GM18505 (cell line): ENCODE results near the gene OR2H2.

ENCODE experiments used
- ATAC-seq: cut with Tn5 transposase; IDR thresholded peaks from one replicate; pipeline ENCODE4 v1.9.1; 2021; ENCODE audit not compliant: unreplicated experiment
- POLR2A ChIP-seq: IDR thresholded peaks from 4 replicates; pipeline ENCODE4 v1.6.1; 2011; ENCODE audit warnings: borderline replicate concordance; ENCODE audit not compliant: insufficient read depth, insufficient read length; ENCODE audit errors: extremely low read depth

OR2H2 gene

DNA sequence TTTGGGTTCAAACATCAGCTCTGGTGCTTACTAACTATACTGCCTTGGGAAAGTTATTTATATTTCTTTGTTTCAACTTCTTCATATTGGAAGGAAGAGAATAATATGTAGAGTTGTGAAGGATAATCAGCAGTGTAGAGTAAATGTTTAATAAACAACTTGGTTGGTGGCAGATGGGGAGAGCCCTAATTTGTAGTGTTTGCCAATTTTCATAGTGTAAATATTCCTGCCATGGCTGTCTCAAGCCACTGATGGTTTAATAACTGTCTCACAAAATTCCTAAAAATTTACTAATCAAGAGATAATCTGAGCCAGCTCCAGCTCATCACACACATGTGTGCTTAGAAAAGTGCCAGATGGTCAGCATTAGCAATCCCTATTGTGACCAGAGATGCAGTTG, at the start of gene OR2H2:
TSS of gene OR2H2 (plus strand) at position 301 of the 400 bp plus-strand sequence. CDS start 2,824 bp downstream, outside the sequence.
- no peak for ATAC-seq
- TF ChIP-seq POLR2A = no peak

DNA sequence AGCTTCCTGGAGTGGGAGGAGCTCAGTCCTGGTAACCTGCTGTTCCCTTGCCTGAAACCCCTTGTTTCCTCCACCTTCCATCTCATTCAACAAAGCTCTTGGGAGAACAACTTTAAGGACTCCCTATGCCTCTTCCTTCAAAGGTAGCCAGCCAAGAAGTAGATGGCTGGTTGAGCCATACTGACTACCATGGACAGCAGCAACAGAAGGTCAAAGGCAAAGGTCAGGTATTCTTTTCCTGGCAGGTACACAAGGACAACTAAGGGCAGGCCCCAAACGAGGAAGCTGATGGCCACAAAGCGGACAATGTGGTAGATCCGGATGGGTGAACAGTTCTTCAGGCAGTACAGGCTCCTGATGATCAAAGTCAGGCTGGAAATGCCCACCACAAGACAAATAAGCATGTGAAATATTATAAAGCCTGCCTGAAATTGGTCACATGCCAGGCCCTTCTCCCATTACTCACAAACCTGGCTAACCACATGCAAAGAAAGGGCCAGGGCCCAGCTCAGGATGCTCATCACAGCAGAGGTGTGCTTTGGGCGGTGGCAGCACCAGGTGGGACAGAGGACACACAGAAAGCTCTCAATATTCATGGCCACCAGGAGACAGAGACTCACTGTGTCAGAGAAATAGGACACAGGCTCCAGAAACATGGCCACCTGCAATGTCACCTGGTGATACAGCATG, 47.1 kb upstream of the OR2H2 start:
- no peak for ATAC-seq
- no peak for TF ChIP-seq POLR2A

DNA sequence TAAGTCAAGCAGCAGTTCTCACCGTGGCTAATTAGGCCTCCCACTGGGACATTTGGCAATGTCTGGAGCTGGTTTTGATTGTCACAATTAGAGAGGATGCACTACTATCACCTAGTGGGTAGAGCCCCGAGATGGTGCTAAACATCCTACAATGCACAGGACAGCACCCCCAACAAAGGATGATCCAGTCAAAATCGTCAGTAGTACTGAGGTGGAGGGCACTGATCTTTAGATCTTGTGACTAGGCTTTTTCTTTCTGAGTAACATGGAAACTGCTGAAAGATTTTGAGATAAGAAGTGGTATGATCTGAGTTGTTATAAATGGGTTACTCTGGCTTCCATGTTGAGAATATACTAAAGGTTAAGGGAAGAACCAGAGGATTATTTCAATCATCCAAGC, 37.3 kb upstream of the OR2H2 start:
- TF ChIP-seq POLR2A = no peak
- no peak for ATAC-seq

DNA sequence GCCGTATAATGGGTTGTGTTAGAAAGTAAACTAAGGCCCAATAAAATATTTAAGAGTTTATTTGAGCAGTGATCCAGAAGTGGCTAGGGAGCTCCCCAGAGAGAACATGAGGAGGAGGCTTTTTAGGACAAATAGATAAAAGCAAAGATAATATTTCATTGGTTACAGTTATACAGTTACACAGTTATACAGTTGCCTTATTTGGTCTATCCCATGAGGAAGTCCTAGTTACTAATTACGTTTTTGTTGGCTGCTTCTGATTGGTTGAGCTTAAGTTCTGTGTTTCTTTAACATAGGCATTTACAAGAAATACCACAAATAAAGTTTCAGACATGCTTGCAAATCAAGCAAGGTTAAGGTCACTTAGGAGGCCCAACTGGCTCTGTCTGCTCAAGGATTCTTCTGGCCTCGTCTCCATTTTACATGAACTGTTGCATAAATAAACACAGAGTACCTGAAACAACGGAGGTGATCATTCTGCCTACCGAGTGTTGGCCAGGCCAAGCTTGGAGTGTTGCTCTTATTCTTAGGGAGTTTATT, 32.3 kb upstream of the OR2H2 start:
- ATAC-seq = peak; percentile 71
- no peak for TF ChIP-seq POLR2A

DNA sequence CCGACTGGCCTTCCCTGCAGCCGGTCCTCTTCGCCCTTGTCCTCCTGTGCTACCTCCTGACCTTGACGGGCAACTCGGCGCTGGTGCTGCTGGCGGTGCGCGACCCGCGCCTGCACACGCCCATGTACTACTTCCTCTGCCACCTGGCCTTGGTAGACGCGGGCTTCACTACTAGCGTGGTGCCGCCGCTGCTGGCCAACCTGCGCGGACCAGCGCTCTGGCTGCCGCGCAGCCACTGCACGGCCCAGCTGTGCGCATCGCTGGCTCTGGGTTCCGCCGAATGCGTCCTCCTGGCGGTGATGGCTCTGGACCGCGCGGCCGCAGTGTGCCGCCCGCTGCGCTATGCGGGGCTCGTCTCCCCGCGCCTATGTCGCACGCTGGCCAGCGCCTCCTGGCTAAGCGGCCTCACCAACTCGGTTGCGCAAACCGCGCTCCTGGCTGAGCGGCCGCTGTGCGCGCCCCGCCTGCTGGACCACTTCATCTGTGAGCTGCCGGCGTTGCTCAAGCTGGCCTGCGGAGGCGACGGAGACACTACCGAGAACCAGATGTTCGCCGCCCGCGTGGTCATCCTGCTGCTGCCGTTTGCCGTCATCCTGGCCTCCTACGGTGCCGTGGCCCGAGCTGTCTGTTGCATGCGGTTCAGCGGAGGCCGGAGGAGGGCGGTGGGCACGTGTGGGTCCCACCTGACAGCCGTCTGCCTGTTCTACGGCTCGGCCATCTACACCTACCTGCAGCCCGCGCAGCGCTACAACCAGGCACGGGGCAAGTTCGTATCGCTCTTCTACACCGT, 31.5 kb upstream of the OR2H2 start:
- TF ChIP-seq POLR2A = no peak
- no peak for ATAC-seq

DNA sequence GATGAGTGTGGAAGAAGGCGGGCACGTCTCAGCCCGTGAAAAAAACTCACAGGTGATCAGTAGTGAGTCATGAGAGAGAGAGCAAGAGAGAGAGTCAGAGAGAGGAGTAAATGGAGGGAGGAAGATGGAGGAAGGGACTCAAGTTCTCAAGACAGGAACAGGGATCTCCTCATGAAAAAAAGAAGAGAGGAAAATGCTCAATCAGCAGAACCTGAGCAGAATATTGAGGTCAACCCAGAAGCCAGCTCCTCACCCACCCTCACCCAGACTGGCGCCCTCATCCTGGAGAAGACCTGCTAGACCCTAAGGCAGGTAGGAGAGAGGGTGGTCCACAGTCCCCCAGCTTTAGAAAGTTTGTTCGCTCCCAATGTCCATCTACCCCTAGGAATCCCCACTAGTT, 30.2 kb upstream of the OR2H2 start:
- ATAC-seq = no peak
- TF ChIP-seq POLR2A = no peak

DNA sequence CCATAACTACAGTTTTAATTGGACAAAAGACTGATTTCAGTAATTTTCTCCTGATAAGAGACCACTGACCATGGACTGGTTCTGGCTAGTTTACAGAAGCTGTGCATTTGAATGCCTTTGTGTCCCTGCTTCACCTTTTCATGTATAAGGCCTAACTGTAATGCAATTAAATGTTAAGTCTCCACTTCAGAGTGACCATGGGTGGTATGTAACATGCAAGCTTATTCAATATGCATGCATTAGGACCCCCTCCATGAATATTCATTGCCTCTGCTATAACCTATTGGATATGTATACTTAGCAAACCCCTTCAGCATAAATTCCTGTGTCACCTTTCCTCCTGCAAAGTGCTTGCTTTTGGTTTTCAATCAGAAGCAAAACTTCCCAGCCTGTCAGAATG, 27.6 kb upstream of the OR2H2 start:
- TF ChIP-seq POLR2A = no peak
- no peak for ATAC-seq

DNA sequence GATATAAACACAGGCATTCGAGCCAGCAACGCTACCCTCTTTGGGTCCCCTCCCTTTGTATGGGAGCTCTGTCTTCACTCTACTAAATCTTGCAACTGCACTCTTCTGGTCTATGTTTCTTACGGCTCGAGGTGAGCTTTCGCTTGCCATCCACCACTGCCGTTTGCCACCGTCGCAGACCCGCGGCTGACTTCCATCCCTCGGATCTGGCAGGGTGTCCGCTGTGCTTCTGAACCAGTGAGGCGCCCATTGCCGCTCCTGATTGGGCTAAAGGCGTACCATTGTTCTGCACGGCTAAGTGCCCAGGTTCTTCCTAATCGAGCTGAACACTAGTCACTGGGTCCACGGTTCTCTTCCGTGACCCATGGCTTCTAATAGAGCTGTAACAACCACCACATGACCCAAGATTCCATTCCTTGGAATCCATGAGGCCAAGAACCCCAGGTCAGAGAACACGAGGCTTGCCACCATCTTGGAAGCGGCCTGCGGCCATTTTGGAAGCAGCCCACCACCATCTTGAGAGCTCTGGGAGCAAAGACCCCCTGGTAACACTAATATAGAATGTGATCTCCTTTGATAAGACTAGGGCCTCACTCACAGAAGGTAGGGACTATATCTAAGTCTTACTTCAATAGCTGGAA, 26.4 kb upstream of the OR2H2 start:
- ATAC-seq = no peak
- TF ChIP-seq POLR2A = no peak

DNA sequence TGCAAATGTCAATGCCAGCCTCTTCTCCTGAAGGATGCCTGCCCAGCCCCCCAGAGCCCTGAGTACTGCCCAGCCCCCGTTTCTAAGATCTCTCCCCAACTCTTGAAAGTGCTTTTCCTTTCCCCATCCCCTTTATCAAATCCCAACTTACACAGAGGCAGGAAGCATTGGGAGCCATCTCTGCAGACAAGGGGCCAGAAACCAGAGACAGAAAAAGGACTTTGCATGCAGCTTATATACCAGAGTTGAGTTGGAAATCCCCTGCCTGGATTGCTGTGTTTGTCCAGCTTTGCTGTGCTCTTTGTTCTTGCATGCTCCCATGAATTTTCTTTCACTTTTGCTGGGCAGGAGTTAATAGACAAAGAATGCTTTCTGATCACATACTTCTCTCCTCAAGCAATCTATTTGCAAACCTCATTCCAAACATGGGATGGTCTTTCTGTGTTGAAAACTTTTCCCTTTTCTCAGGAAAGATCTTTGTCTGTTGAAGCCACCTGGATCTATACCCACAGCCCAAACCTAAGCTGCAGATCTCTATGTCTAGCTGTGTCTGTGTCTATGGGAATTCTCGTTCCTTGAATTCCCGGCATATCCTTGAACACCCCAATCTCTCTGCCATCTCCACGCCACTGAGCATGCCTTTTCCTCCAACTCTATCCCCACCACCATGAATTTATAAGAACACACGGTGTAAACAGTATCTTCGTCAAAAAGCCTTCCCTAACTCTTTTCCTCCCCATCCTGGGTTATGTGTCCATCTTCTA, 25.2 kb upstream of the OR2H2 start, which contains the start of gene UBD:
TSS of gene UBD (minus strand) at position 209 of the 764 bp plus-strand sequence. CDS start at position 178, 31 bp downstream.
- peak; percentile 35 for TF ChIP-seq POLR2A
- ATAC-seq = no peak

DNA sequence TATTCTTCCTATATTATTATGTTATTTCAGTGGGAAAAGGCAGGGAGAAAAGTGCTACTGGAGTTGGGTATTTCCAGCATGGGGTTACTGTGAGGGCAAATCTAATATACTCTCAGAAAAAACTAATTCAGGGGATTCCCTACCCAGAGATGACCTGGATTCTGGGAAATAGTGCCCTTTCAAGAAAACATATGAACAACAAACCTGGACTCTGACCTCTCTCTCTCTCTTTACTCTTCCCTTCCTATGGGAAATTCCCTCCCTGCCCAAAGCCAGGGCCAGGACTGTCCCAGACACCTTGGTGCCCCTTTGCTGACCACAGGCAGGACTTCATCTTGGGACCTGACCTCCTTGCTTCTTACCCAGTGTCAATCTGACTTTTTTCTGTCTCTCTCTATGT, 23.8 kb upstream of the OR2H2 start:
- no peak for TF ChIP-seq POLR2A
- ATAC-seq = no peak

DNA sequence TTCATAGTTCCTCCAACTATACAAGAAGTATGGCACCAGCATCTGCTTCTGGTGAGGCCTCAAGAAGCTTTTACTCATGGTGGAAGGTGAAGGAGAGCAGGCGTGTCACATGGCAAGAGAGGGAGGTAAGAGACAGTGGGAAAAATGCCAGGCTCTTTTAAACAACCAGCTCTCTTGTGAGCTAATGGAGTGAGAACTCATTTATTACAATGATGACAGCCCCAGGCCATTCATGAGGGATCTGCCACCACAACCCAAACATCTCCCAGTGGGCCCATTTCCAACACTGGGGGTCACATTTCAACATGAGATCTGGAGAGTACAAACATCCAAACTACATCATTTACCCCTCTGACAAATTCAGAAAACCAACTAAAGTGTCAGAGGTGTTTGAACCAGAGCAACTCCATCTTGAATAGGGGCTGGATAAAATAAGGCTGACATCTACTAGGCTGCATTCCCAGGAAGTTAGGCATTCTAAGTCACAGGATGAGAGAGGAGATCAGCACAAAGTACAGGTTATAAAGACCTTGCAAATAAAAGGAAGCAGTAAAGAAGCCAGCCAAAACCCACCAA, 23.2 kb upstream of the OR2H2 start:
- ATAC-seq = no peak
- TF ChIP-seq POLR2A = no peak

DNA sequence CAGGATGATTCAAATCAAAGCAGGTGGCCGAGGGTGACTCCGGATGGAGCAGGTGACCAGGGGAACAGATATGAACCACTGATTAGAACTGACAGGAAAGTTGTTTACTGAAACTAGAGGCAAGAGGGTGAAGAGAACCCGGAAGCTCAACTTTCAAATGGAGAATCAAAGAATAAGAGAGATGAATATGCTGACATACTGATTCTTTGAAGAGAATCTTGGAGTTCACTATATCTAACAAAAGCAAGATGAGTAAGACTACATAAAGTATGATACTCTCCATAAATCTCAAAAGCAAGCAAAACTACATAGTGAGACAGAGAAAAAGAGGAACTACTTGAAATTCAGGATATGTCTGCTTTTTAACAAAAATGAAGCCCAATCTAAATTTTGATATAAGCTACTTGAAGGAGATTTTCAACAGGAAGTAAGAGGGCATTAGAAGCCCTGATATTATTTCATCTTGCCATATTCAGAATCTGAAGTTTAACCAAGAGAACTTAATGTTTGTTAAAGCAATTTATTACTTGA, 21.4 kb upstream of the OR2H2 start:
- ATAC-seq = no peak
- TF ChIP-seq POLR2A = no peak
